NCI-H524 treated with DMSO at 0.1 percent for 48 hours (cell line): ENCODE measurements around the gene PCA3.

Source experiments
- DNase-seq: peaks from one replicate; lab custom pipeline; 2025; lab: John Stamatoyannopoulos, UW

The PCA3 gene

DNA sequence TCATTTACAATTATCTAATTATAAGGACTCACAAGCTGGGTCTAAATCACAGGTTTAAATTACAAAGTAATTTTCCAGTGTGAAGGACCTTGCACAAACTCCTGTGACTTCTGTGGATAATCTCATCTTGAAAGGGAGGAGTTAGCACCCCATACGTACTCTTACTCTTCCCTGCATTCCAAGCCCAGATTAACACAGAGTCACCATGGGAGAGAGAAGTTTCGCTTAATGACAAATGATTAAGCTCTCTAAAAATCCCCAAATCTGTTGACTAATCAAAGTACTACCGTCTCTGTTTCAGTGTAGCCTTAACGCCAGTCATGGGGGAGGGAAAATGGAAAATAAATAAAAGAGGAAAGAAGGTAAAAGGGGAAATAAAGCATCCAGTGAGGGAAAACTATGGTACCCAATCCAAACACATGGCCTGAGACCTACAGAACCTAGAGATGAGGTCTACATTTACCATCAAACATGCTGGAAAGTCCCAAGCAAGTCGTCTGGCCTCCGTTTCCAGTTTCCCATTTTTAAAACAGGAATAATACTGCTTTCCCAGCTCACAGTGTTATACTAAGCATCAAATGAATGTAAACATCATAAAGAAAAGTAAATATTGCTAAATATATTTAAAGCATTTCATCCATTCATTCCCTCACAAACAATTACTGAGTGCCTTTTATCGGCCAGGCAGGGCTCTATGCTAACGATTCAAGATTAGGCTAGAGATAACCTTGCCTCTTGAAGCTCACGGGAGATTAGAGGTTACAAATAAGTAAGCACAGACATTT lies 63.2 kb downstream of the PCA3 start:
- no peak for DNase-seq

DNA sequence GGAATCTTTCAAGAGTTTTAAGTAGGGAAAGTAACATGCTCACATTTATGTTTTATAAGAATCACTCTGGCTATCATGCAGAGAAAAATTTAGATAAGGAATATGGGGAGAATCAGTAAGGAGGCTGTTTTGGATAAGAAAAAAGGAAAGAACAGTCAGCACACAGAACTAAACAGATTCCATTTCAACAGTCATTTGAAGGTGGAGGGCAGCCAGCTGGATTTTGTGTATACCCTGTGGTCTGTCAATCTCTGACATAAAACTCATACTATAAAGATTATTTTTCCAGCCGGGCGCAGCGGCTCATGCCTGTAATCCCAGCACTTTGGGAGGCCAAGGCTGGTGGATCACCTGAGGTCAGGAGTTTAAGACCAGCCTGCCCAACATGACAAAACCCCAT lies 64.2 kb downstream of the PCA3 start:
- no peak for DNase-seq

DNA sequence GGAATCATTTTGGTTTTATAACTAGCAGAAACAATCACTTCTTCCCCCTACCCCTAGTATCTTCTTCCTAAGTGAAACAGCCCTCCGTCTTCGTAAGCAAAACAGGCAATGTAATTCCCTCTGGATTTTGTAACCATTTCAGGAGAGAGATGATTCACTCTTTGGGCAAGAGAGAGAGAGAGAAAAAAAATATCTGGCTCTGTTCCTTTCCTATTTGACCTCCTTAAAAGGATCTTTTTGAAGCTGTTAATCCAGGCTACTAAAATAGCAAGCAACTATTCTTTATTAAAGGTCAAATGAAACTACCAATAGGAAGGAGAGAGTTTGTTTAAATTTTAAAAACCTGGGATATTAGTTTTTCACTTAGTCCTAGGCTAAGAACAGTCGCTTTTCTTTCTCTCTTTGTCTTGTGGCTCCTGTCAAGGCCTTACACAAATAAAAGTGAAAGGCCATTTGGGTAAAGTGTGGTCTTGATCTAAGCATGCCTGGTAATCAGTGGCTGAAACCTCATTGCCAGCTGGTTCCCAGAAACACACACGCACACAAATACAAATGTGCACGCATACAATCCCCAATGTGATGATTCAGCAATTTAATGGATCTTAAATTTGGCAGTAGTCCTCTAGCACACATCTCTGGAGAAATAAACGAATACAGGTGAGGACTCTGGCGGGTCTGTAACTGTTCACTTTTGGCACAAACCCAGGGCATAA lies 71.5 kb downstream of the PCA3 start:
- no peak for DNase-seq
